GM19023 (cell line): ENCODE results near the gene SLC9A8.

Experiments
- ATAC-seq: cut with Tn5 transposase; IDR thresholded peaks from one replicate; pipeline ENCODE4 v1.9.1; 2021; ENCODE audit warnings: mild to moderate bottlenecking, moderate library complexity; ENCODE audit not compliant: unreplicated experiment

Gene SLC9A8

GRCh38 chr20:49811825-49812506 is 662 bp upstream of the SLC9A8 start:
- ATAC-seq = no peak

GRCh38 chr20:49813305-49813974 is 812 bp downstream of the SLC9A8 start:
- ATAC-seq = no peak

- ATAC-seq = no peak
These were observed 1.5 kb downstream of the SLC9A8 start for GRCh38 chr20:49814057-49814694.

- ATAC-seq = no peak
These were observed 6.2 kb downstream of the SLC9A8 start for GRCh38 chr20:49818816-49819215.

- no peak for ATAC-seq
These were observed 7.1 kb downstream of the SLC9A8 start for GRCh38 chr20:49819702-49820101.

GRCh38 chr20:49821381-49821780 is 8.8 kb downstream of the SLC9A8 start:
- no peak for ATAC-seq

- no peak for ATAC-seq
These were observed 9.3 kb downstream of the SLC9A8 start for GRCh38 chr20:49821870-49822331.

GRCh38 chr20:49823152-49823847 is 10.7 kb downstream of the SLC9A8 start:
- no peak for ATAC-seq

GRCh38 chr20:49824206-49824605 is 11.6 kb downstream of the SLC9A8 start:
- no peak for ATAC-seq

- no peak for ATAC-seq
These were observed 12.9 kb downstream of the SLC9A8 start for GRCh38 chr20:49825521-49826033.

- no peak for ATAC-seq
These were observed 18.6 kb downstream of the SLC9A8 start for GRCh38 chr20:49831022-49831769.

- no peak for ATAC-seq
These were observed 19.4 kb downstream of the SLC9A8 start for GRCh38 chr20:49831770-49832631.

GRCh38 chr20:49832632-49833327 is 20.2 kb downstream of the SLC9A8 start:
- ATAC-seq = no peak

GRCh38 chr20:49833483-49833882 is 20.9 kb downstream of the SLC9A8 start:
- no peak for ATAC-seq

GRCh38 chr20:49835031-49835430 is 22.4 kb downstream of the SLC9A8 start:
- no peak for ATAC-seq

GRCh38 chr20:49838546-49838945 is 25.9 kb downstream of the SLC9A8 start:
- ATAC-seq = no peak

GRCh38 chr20:49843139-49843538 is 30.5 kb downstream of the SLC9A8 start:
- no peak for ATAC-seq

- no peak for ATAC-seq
These were observed 31.2 kb downstream of the SLC9A8 start for GRCh38 chr20:49843770-49844380.

GRCh38 chr20:49845060-49845459 is 32.4 kb downstream of the SLC9A8 start:
- no peak for ATAC-seq
